H1 (cell line): Measurements from ENCODE around the gene ALPL. TPM values are rescaled to one million over a fixed set of nuclear protein-coding genes. Genes with fewer than 3 reads are reported as not detected.

Experiments used
- CTCF ChIA-PET: fragments of 300-600 bp; sonication (Branson Sonifier 250); formaldehyde crosslinking; loops from one replicate; lab custom pipeline; 2021; ENCODE audit not compliant: partially characterized antibody; lab: Charles Lee
- POLR2A ChIA-PET: fragments of 300-600 bp; sonication (Branson Sonifier 250); formaldehyde crosslinking; loops from one replicate; lab custom pipeline; 2021; ENCODE audit warnings: inconsistent platforms; ENCODE audit not compliant: partially characterized antibody; lab: Charles Lee
- DNase-seq, 2 experiments: peaks; one replicate each; pipeline versions ENCODE4 v3.0.0 to v3.0.0-alpha.2; 2010 to 2022; ENCODE audit warnings: low spot score in 2 of 2, low read depth in 1 of 2, mixed read lengths in 1 of 2
- FAIRE-seq: peaks from 2 replicates; lab custom pipeline; 2011; peaks lifted over from hg19 to GRCh38; lab: Jason Lieb, UNC
- H2AFZ ChIP-seq: 2 replicates; pipeline ENCODE4 v1.8.1; 2012; ENCODE audit warnings: low read length, inconsistent platforms
- H2AK5ac ChIP-seq: 2 replicates; pipeline ENCODE4 v1.6.1; 2013; ENCODE audit warnings: low read depth, low read length
- H2BK120ac ChIP-seq: replicated peaks from 2 replicates; pipeline ENCODE3; 2013; ENCODE audit warnings: low read depth, low read length, inconsistent platforms
- H2BK12ac ChIP-seq: 2 replicates; pipeline ENCODE4 v1.6.1; 2013; ENCODE audit warnings: low read depth, low read length
- H2BK15ac ChIP-seq: 2 replicates; pipeline ENCODE4 v1.6.1; 2013; ENCODE audit warnings: low read length
- H2BK20ac ChIP-seq: 2 replicates; pipeline ENCODE4 v1.6.1; 2013; ENCODE audit warnings: low read length
- H2BK5ac ChIP-seq: 2 replicates; pipeline ENCODE4 v1.6.1; 2013; ENCODE audit warnings: low read depth, low read length
- H3K14ac ChIP-seq: 2 replicates; pipeline ENCODE4 v1.6.1; 2013; ENCODE audit warnings: inconsistent platforms; ENCODE audit not compliant: insufficient read length
- H3K18ac ChIP-seq: 2 replicates; pipeline ENCODE4 v1.6.1; 2013; ENCODE audit warnings: low read length; ENCODE audit errors: extremely low read depth
- H3K23ac ChIP-seq: 2 replicates; pipeline ENCODE4 v1.6.1; 2013; ENCODE audit warnings: inconsistent platforms; ENCODE audit not compliant: insufficient read length
- H3K23me2 ChIP-seq: 2 replicates; pipeline ENCODE4 v1.6.1; 2013; ENCODE audit warnings: low read depth, low read length
- H3K27ac ChIP-seq: 2 replicates; pipeline ENCODE4 v1.6.1; 2011; ENCODE audit warnings: low read depth, low read length, inconsistent platforms
- H3K27me3 ChIP-seq, 4 experiments: replicated peaks in 1 of 4; 1 replicate in 1 of 4; 2 replicates in 3 of 4; pipeline versions ENCODE4 v1.6.1 to v1.8.1; 2011 to 2013; ENCODE audit warnings: low read length in 3 of 4, mild to moderate bottlenecking in 3 of 4, inconsistent platforms in 2 of 4, mixed read lengths in 2 of 4, moderate library complexity in 1 of 4; ENCODE audit not compliant: control insufficient read depth in 3 of 4, insufficient read depth in 3 of 4; ENCODE audit errors: extremely low read depth in 1 of 4
- H3K36me3 ChIP-seq, 4 experiments: 2 replicates each; pipeline versions ENCODE4 v1.6.1 to v1.8.1; 2011 to 2013; ENCODE audit warnings: mild to moderate bottlenecking in 4 of 4, low read length in 3 of 4, moderate library complexity in 2 of 4, control low read depth in 1 of 4, inconsistent platforms in 1 of 4; ENCODE audit not compliant: insufficient read depth in 4 of 4, control insufficient read depth in 2 of 4
- H3K4ac ChIP-seq: replicated peaks from 2 replicates; pipeline ENCODE3; 2013; ENCODE audit warnings: low read length, low read depth, mixed read lengths, inconsistent platforms; ENCODE audit not compliant: insufficient read length
- H3K4me1 ChIP-seq, 4 experiments: replicated peaks in 1 of 4; 1 replicate in 1 of 4; 2 replicates in 3 of 4; pipeline versions ENCODE4 v1.6.1 to v1.8.1; 2011 to 2013; ENCODE audit warnings: low read length in 3 of 4, inconsistent platforms in 2 of 4, mixed read lengths in 1 of 4; ENCODE audit not compliant: insufficient read depth in 4 of 4, control insufficient read depth in 3 of 4
- H3K4me2 ChIP-seq, 2 experiments: 2 replicates each; pipeline versions ENCODE4 v1.6.1 to v1.8.1; 2011 to 2013; ENCODE audit warnings: low read depth in 2 of 2, low read length in 2 of 2, control low read depth in 1 of 2, inconsistent platforms in 1 of 2, mild to moderate bottlenecking in 1 of 2; ENCODE audit not compliant: insufficient read depth in 1 of 2
- H3K4me3 ChIP-seq, 4 experiments: fragments of 200-600, 300-600 bp in 1 of 4; sonication (generic), shearing (Covaris generic), sonication (Bioruptor Twin) in 1 of 4; 2 replicates each; pipeline versions ENCODE4 v1.5.1 to v1.8.1; 2011 to 2016; ENCODE audit warnings: low read length in 4 of 4, low read depth in 3 of 4, control low read depth in 2 of 4, inconsistent platforms in 2 of 4, mild to moderate bottlenecking in 2 of 4, mixed read lengths in 1 of 4, moderate library complexity in 1 of 4; ENCODE audit not compliant: insufficient read depth in 2 of 4; ENCODE audit errors: extremely low read depth in 1 of 4
- H3K56ac ChIP-seq: replicated peaks from 2 replicates; pipeline ENCODE3; 2013; ENCODE audit warnings: low read depth, mild to moderate bottlenecking, mixed read lengths, low read length, inconsistent platforms; ENCODE audit not compliant: insufficient read length
- H3K79me1 ChIP-seq: 2 replicates; pipeline ENCODE4 v1.6.1; 2013; ENCODE audit warnings: low read depth, low read length, control low read depth
- H3K79me2 ChIP-seq, 2 experiments: 2 replicates each; pipeline versions ENCODE4 v1.6.1 to v1.8.1; 2012 to 2013; ENCODE audit warnings: low read length in 2 of 2, mild to moderate bottlenecking in 2 of 2, inconsistent platforms in 1 of 2; ENCODE audit not compliant: insufficient read depth in 2 of 2, control insufficient read depth in 1 of 2
- H3K9ac ChIP-seq, 4 experiments: replicated peaks in 1 of 4; 1 replicate in 1 of 4; 2 replicates in 3 of 4; pipeline versions ENCODE4 v1.6.1 to v1.8.1; 2011 to 2013; ENCODE audit warnings: low read depth in 3 of 4, low read length in 3 of 4, control low read depth in 2 of 4, mild to moderate bottlenecking in 2 of 4, moderate library complexity in 2 of 4, inconsistent platforms in 1 of 4; ENCODE audit errors: extremely low read depth in 1 of 4
- H3K9me3 ChIP-seq, 2 experiments: 2 replicates each; pipeline versions ENCODE4 v1.6.1 to v1.8.1; 2012 to 2013; ENCODE audit warnings: mild to moderate bottlenecking in 2 of 2, moderate library complexity in 2 of 2, control low read depth in 1 of 2, inconsistent platforms in 1 of 2, low read depth in 1 of 2, low read length in 1 of 2, mixed read lengths in 1 of 2; ENCODE audit not compliant: insufficient read depth in 2 of 2
- H4K20me1 ChIP-seq, 2 experiments: replicated peaks in 1 of 2; 2 replicates each; pipeline versions ENCODE3 to v1.8.1; 2011 to 2013; ENCODE audit warnings: inconsistent platforms in 2 of 2, low read length in 2 of 2, mild to moderate bottlenecking in 1 of 2; ENCODE audit not compliant: insufficient read depth in 2 of 2, control insufficient read depth in 1 of 2
- H4K5ac ChIP-seq: 2 replicates; pipeline ENCODE4 v1.6.1; 2013; ENCODE audit warnings: low read length, low read depth, mixed read lengths, inconsistent platforms; ENCODE audit not compliant: insufficient read length
- H4K8ac ChIP-seq: 2 replicates; pipeline ENCODE4 v1.8.0; 2013; ENCODE audit warnings: mild to moderate bottlenecking, moderate library complexity, low read length, inconsistent platforms; ENCODE audit not compliant: insufficient read depth; ENCODE audit errors: extremely low read depth
- H4K91ac ChIP-seq: replicated peaks from 2 replicates; pipeline ENCODE3; 2013; ENCODE audit warnings: low read length, mixed read lengths, inconsistent platforms; ENCODE audit not compliant: insufficient read length
- SRF ChIP-seq: IDR thresholded peaks from 2 replicates; pipeline ENCODE4 v1.6.1; 2011; ENCODE audit warnings: mild to moderate bottlenecking, low read depth, low read length, moderate library complexity
- TEAD4 ChIP-seq: IDR thresholded peaks from 2 replicates; pipeline ENCODE4 v1.6.1; 2012; ENCODE audit warnings: low read depth, low read length, inconsistent platforms, mixed read lengths
- WGBS, 2 experiments: shearing (Covaris generic) in 1 of 2; methylation state at CpG; one replicate each; pipeline versions ENCODE4 v1.1.6 to v1.1.7; 2013 to 2015; ENCODE audit warnings: low lambda C conversion rate in 2 of 2, mixed read lengths in 2 of 2, inconsistent platforms in 1 of 2, low coverage in 1 of 2, missing lambda C conversion rate in 1 of 2; ENCODE audit not compliant: insufficient replicate concordance in 2 of 2, insufficient coverage in 1 of 2, insufficient read length in 1 of 2; ENCODE audit errors: extremely low coverage in 1 of 2, missing lambda C conversion rate in 1 of 2; 5-methylcytosine and 5-hydroxymethylcytosine counted together
- polyA plus RNA-seq, 7 experiments: library from polyadenylated mRNA; depleted of rRNA in 3 of 7; stranded (reverse) in 5 of 7; unstranded in 2 of 7; fragments of >200 nt in 5 of 7; fragments of 200-250 nt in 2 of 7; gene quantifications; 1 replicate in 5 of 7; 2 replicates in 1 of 7; 4 replicates in 1 of 7; pipeline versions ENCODE4 v1.2.1 to v1.2.3, GENCODE V29; 2011 to 2013; ENCODE audit warnings: missing spikeins in 2 of 7, mixed read lengths in 2 of 7
- total RNA-seq: library from RNA; stranded (reverse); fragmentation: NEBNext Ultra II Directional; extraction: Animal tissue kit (Norgen Biotek cat#: 25700); gene quantifications from 2 replicates; pipeline ENCODE4 v1.2.1, GENCODE V29; 2021

The ALPL gene
- total and polyA plus RNA-seq, 2 of the 8 experiments (the other 6 are each of a cell fraction or from before 2014, with no cell fraction given), result 175 to 362 TPM

- Histone ChIP-seq H4K91ac (no peak overlapping the region), H3K23me2 (peaks cover 3% of the 10 kb centered on the region), H3K18ac (no peak overlapping the region; the same call in 1 of the 2 replicates), H2BK20ac (no peak overlapping the region), H3K14ac (no peak overlapping the region), H3K56ac (no peak overlapping the region), H3K4me2 (peak overlapping the region; percentile 9 to 50; a peak in 2 of 4 replicates), H3K4me3 (peak overlapping the region in 1 of 4 experiments; percentile 40; a peak in 2 of 8 replicates), H3K79me1 (no peaks in the 10 kb centered on the region), H3K9me3 (no peaks in the 10 kb centered on the region), H2AFZ (no peak overlapping the region), H2BK15ac (no peak overlapping the region), H3K79me2 (no peaks in the 10 kb centered on the region), H3K27me3 (peaks cover 0 to 26% (median 13%) of the 10 kb centered on the region in 4 experiments; a peak in 5 of 7 replicates), H3K36me3 (no peaks in the 10 kb centered on the region), H3K4ac (no peak overlapping the region), H2BK120ac (no peak overlapping the region), H4K5ac (no peak overlapping the region), H3K27ac (no peak overlapping the region), H4K8ac (no peak overlapping the region; the same call in 1 of the 2 replicates), H3K9ac (no peak overlapping the region), H3K4me1 (peaks cover 0 to 23% (median 17%) of the 10 kb centered on the region in 4 experiments; a peak in 6 of 7 replicates), H2BK5ac (no peak overlapping the region), H4K20me1 (peaks cover 3 to 13% of the 10 kb centered on the region in 2 experiments), H2BK12ac (0 out of 2 replicates have a peak overlapping the region, but pooled peaks have one; percentile 75), H2AK5ac (no peak overlapping the region), H3K23ac (no peak overlapping the region)
- CTCF ChIA-PET, result interaction anchor here (1.0 to 1.7 kb wide), 4 partner anchors 10 to 349 kb away, joined by 3 to 7 read pairs (median 4); no protein-coding TSS in a partner anchor
- POLR2A ChIA-PET, result no interaction called here
- FAIRE-seq (no peak), DNase-seq (no peak)
- WGBS, 2 experiments, result 54% methylated on average over 6 of the region's 7 CpGs; no CpG with 5 or more reads in 1 of the 2 experiments
- TF ChIP-seq TEAD4, result no peak
- TF ChIP-seq SRF, result no peak
These were observed 110.2 kb downstream of the ALPL start for GRCh38 chr1:21619375-21619947.
